ENCODE measurements around the gene YIPF4. TPM values are rescaled to one million over a fixed set of nuclear protein-coding genes. Genes with fewer than 3 reads are reported as not detected.
A peak's percentile ranks its signal among the peaks of the same experiment; 100 is the strongest.

Gene YIPF4
- total and polyA plus RNA-seq, 7 donors = 10.2 to 26.4 (median 16.1) TPM

DNA sequence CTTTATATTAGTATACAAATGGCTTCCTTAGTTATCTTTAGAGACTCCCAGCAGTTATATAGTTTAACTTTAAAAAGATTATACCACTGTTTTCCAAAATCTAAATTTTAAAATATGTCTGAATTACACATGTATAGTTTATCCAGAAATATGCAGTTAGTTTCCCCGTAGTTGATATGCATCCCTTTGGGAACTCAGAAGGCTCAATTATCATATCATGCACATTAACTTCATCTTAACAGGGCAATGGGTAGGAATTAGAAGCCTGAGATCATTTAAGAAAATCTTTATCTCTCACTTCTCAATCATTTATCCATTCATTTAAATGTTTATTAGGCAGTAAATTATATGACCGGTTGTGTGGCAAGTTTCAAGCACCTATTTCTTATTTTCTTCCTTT, 40.2 kb upstream of the YIPF4 start:
- no peak for DNase-seq
- H3K4me1 ChIP-seq = no peaks in the 10 kb centered on the region
- no peak overlapping the region for H3K4me3 ChIP-seq
- H3K27me3 ChIP-seq = no peaks in the 10 kb centered on the region
- intact Hi-C loops (cut with DNase I) = no loop called here
- H3K9me3 ChIP-seq = no peaks in the 10 kb centered on the region
- no peak for TF ChIP-seq POLR2A (IDR thresholded peaks at IDR 0.05)
- H3K36me3 ChIP-seq = no peaks in the 10 kb centered on the region
- H3K27ac ChIP-seq = no peak overlapping the region
- WGBS, 2 donors = 95% methylated on average over 2 of the region's 2 CpGs

DNA sequence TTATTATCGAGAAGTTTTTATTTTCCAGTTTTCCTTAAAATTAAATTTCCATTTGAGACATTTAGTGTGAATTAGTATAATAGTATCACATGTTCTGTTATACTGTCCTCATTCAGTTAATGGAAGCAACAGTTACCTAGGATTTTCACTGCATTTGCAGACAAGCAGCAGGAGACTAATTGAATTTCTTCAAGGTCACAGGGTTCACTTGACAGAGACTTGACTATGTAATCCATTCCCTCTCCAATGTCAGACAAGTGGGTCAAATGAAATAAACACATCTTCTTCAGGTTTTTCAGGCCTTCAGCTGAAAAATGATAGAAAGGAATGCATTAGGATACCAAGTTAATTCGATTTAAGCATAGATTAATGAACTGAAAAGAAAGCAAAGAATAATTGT, 39.7 kb upstream of the YIPF4 start:
- no peak for DNase-seq
- no peaks in the 10 kb centered on the region for H3K9me3 ChIP-seq
- no peaks in the 10 kb centered on the region for H3K36me3 ChIP-seq
- no peak for TF ChIP-seq POLR2A (IDR thresholded peaks at IDR 0.05)
- TF ChIP-seq POLR2AphosphoS5 (IDR thresholded peaks at IDR 0.05) = no peak
- no peak overlapping the region for H3K4me3 ChIP-seq
- no peaks in the 10 kb centered on the region for H3K27me3 ChIP-seq
- intact Hi-C loops (cut with DNase I) = no loop called here
- WGBS, 2 donors = 94 to 96% methylated on average over 2 of the region's 2 CpGs
- H3K27ac ChIP-seq = no peak overlapping the region
- H3K4me1 ChIP-seq = no peaks in the 10 kb centered on the region

DNA sequence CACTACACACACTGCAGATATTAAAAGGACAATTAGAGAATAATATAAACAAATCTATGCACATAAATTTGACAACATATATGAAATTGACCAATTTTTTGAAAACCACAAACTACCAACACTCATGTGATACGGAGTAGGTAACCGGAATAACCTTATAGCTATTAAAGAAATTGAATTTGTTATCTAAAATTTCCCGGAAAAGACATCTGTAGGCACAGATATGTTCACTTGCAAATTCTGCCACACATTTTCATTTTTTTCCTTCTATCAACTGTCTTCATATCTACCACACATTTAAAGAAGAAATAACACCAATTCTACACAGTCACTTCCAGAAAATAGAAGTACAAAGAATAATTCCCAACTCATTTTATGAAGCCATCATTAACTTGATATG, 35.4 kb upstream of the YIPF4 start:
- WGBS, 2 donors = 94 to 97% methylated on average over 3 of the region's 3 CpGs
- TF ChIP-seq POLR2A (IDR thresholded peaks at IDR 0.05) = no peak
- TF ChIP-seq EP300 (IDR thresholded peaks at IDR 0.05) = no peak
- no peak for TF ChIP-seq POLR2AphosphoS5 (IDR thresholded peaks at IDR 0.05)
- TF ChIP-seq CTCF (IDR thresholded peaks at IDR 0.05) = no peak
- Histone ChIP-seq H3K27me3 (no peaks in the 10 kb centered on the region), H3K4me1 (no peaks in the 10 kb centered on the region), H3K36me3 (no peaks in the 10 kb centered on the region), H3K9me3 (no peaks in the 10 kb centered on the region), H3K4me3 (no peak overlapping the region), H3K27ac (no peak overlapping the region)
- intact Hi-C loops (cut with DNase I) = no loop called here
- DNase-seq = no peak

DNA sequence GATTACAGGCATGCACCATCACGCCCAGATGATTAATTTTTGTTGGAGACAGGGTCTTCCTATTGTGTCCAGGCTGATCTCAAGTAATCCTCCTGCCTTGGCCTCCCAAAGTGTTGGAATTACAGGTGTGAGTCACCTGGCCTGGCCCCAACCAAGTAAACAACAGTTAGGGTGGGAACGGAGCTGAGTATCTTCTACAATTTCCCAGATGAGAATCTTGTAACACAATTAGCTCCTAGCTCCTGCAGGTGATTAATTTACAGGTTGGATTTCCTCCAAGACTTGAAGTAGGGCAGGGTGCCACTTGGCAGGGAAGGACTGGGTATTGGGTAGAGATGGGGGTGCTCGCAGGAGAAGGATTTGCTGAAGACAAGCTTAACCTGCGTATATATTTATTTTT, 30.8 kb upstream of the YIPF4 start:
- intact Hi-C loops (cut with DNase I) = loop anchor here (1.0 kb wide), 1 partner anchor 8 kb away; no protein-coding TSS in a partner anchor
- Histone ChIP-seq H3K9me3 (no peaks in the 10 kb centered on the region), H3K27ac (no peak overlapping the region), H3K4me1 (peaks cover 0 to 20% (median 5%) of the 10 kb centered on the region in 4 donors), H3K36me3 (no peaks in the 10 kb centered on the region), H3K4me3 (no peak overlapping the region), H3K27me3 (no peaks in the 10 kb centered on the region)
- no peak for DNase-seq
- 39 to 78% methylated on average over 4 of the region's 4 CpGs for WGBS, 2 donors
- TF ChIP-seq CTCF (IDR thresholded peaks at IDR 0.05) (no peak), POLR2AphosphoS5 (IDR thresholded peaks at IDR 0.05) (no peak), POLR2A (IDR thresholded peaks at IDR 0.05) (no peak), EP300 (IDR thresholded peaks at IDR 0.05) (no peak)

DNA sequence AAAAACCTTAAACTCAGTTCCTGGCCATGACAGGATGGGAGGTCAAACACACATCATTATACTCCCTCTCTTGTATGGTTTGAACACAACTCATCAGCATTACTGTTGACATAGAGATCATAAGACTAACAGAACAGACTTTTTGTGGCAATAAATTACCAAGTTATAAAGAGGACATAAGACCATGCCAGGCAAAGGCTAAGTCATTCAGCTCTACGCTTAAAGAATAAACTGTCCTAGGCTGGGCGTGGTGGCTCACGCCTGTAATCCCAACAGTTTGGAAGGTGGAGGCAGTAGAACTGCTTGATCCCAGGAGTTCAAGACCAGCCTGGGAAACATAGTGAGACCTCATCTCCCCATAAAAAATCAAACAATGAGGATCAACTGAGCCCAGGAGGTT, 29.4 kb upstream of the YIPF4 start:
- no peak overlapping the region for H3K4me3 ChIP-seq
- intact Hi-C loops (cut with DNase I) = no loop called here
- 30 to 69% methylated on average over 3 of the region's 3 CpGs for WGBS, 2 donors
- no peak overlapping the region for H3K27ac ChIP-seq
- H3K36me3 ChIP-seq = no peaks in the 10 kb centered on the region
- no peaks in the 10 kb centered on the region for H3K9me3 ChIP-seq
- DNase-seq = no peak
- TF ChIP-seq EP300 (IDR thresholded peaks at IDR 0.05) = no peak
- TF ChIP-seq POLR2AphosphoS5 (IDR thresholded peaks at IDR 0.05) = no peak
- TF ChIP-seq POLR2A (IDR thresholded peaks at IDR 0.05) = no peak
- no peak for TF ChIP-seq CTCF (IDR thresholded peaks at IDR 0.05)
- no peaks in the 10 kb centered on the region for H3K27me3 ChIP-seq
- H3K4me1 ChIP-seq = peaks cover 0 to 20% (median 5%) of the 10 kb centered on the region in 4 donors

- Histone ChIP-seq H3K9me3 (no peaks in the 10 kb centered on the region), H3K27ac (peak overlapping the region in 1 of 4 donors; percentile 54), H3K27me3 (no peaks in the 10 kb centered on the region), H3K4me1 (peaks cover 0 to 20% (median 5%) of the 10 kb centered on the region in 4 donors), H3K36me3 (no peaks in the 10 kb centered on the region), H3K4me3 (peak overlapping the region in 1 of 4 donors; percentile 6)
- intact Hi-C loops (cut with DNase I) = no loop called here
- no peak for DNase-seq
- WGBS, 2 donors = 92 to 94% methylated on average over 2 of the region's 2 CpGs
- TF ChIP-seq POLR2A (IDR thresholded peaks at IDR 0.05) (no peak), POLR2AphosphoS5 (IDR thresholded peaks at IDR 0.05) (peak in 2 of 4 donors; percentile 68 to 81), EP300 (IDR thresholded peaks at IDR 0.05) (peak in 1 of 4 donors; percentile 36), CTCF (IDR thresholded peaks at IDR 0.05) (no peak)
Measured at GRCh38 chr2:32249731-32250236, 27.9 kb upstream of the YIPF4 start.
